Lung (tissue), 12 donors: ENCODE data around the gene OR7D2. TPM values are rescaled to one million over a fixed set of nuclear protein-coding genes. Genes with fewer than 3 reads are reported as not detected.

Experiments used
- ATAC-seq: fragments of 200-7000 bp; cut with Tn5 transposase; one replicate; pipeline ENCODE4 v1.9.1; 2020; ENCODE audit warnings: moderate number of reproducible peaks; ENCODE audit not compliant: insufficient read depth, low FRiP score
- DNase-seq, 3 donors: peaks; one replicate each; pipeline ENCODE4 v3.0.0-alpha.2; 2013 to 2017
- H3K27ac ChIP-seq, 2 donors: one replicate each; pipeline ENCODE4 v1.5.1; 2013; ENCODE audit warnings: mild to moderate bottlenecking in 2 of 2, moderate library complexity in 2 of 2, control low read depth in 1 of 2, inconsistent platforms in 1 of 2, low read depth in 1 of 2, low read length in 1 of 2
- H3K27me3 ChIP-seq, 3 donors: one replicate each; pipeline ENCODE4 v1.5.1; 2013; ENCODE audit warnings: low read length in 2 of 3; ENCODE audit not compliant: control insufficient read depth in 3 of 3, insufficient read depth in 3 of 3
- H3K36me3 ChIP-seq, 4 donors: one replicate each; pipeline ENCODE4 v1.5.1; 2013; ENCODE audit warnings: low read length in 4 of 4, mild to moderate bottlenecking in 1 of 4, moderate library complexity in 1 of 4; ENCODE audit not compliant: control insufficient read depth in 4 of 4, insufficient read depth in 4 of 4
- H3K4me1 ChIP-seq, 5 donors: one replicate each; pipeline ENCODE4 v1.5.1; 2013; ENCODE audit warnings: low read length in 5 of 5, mild to moderate bottlenecking in 2 of 5, moderate library complexity in 1 of 5; ENCODE audit not compliant: control insufficient read depth in 5 of 5, insufficient read depth in 5 of 5
- H3K4me3 ChIP-seq: one replicate; pipeline ENCODE4 v1.5.1; 2013; ENCODE audit warnings: mild to moderate bottlenecking, control low read depth, moderate library complexity
- H3K9ac ChIP-seq, 2 donors: one replicate each; pipeline ENCODE4 v1.5.1; 2013; ENCODE audit warnings: low read length in 2 of 2, control low read depth in 1 of 2; ENCODE audit not compliant: insufficient read depth in 1 of 2
- H3K9me3 ChIP-seq, 4 donors: one replicate each; pipeline ENCODE4 v1.5.1; 2013; ENCODE audit warnings: low read length in 3 of 4, mild to moderate bottlenecking in 1 of 4, moderate library complexity in 1 of 4; ENCODE audit not compliant: control insufficient read depth in 4 of 4, insufficient read depth in 3 of 4
- WGBS, 2 donors: extraction: QIAGEN DNeasy Blood & Tissue Kit; methylation state at CpG; one replicate each; pipeline ENCODE4 v1.1.7; 2013; 5-methylcytosine and 5-hydroxymethylcytosine counted together
- polyA plus RNA-seq, 2 donors: library from polyadenylated mRNA; stranded (reverse); fragments of 200-250 nt; gene quantifications; one replicate each; pipeline ENCODE4 v1.2.1, GENCODE V29; 2013
- total RNA-seq, 2 donors: library from RNA; depleted of rRNA in 1 of 2; stranded (reverse); fragments of >200 nt in 1 of 2; gene quantifications; one replicate each; pipeline ENCODE4 v1.2.1, GENCODE V29; 2014 to 2021
- TF ChIP-seq, protein P1 (sequence below): IDR thresholded peaks from 2 replicates; pipeline ENCODE4 v1.5.1; 2012; ENCODE audit warnings: mild to moderate bottlenecking; ENCODE audit errors: control extremely low read depth, extremely low read depth
- donor health status: control.
- donor health status: control.
- donor health status: Bipolar disorder and iron deficiency.
- donor health status: healthy.
- donor health status: DM: yes; HTN: yes; CAD: no.

The OR7D2 gene
- total and polyA plus RNA-seq, 4 donors: 0.01 TPM; not detected in 3

DNA sequence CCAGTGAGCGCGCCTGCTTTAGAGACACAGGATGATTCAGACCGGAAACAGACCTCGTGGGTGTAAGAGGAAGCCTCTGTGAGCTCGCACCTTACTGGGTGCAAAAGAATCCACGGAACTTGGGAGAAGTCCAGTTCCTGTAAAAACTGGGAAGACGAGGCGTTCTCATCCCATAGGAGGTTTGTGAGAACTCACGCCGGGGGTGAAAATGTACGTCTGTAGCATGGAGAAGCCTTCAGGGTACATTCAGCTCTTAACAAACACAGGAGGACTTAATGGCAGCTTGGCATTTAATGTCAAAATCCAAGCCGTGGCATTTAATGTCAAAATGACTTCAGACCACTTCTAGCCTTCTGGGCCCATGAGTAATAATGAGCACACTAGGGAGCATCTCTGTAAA, 17.4 kb upstream of the OR7D2 start:
- Histone ChIP-seq H3K9me3 (peaks cover 0 to 53% (median 21%) of the 10 kb centered on the region in 4 donors), H3K4me3 (no peak overlapping the region), H3K27me3 (no peaks in the 10 kb centered on the region), H3K9ac (no peak overlapping the region), H3K4me1 (no peaks in the 10 kb centered on the region), H3K36me3 (peaks cover 54 to 74% (median 65%) of the 10 kb centered on the region in 4 donors), H3K27ac (no peak overlapping the region)
- 98% methylated on average over 12 of the region's 12 CpGs for WGBS, 2 donors
- TF ChIP-seq, protein P1, sequence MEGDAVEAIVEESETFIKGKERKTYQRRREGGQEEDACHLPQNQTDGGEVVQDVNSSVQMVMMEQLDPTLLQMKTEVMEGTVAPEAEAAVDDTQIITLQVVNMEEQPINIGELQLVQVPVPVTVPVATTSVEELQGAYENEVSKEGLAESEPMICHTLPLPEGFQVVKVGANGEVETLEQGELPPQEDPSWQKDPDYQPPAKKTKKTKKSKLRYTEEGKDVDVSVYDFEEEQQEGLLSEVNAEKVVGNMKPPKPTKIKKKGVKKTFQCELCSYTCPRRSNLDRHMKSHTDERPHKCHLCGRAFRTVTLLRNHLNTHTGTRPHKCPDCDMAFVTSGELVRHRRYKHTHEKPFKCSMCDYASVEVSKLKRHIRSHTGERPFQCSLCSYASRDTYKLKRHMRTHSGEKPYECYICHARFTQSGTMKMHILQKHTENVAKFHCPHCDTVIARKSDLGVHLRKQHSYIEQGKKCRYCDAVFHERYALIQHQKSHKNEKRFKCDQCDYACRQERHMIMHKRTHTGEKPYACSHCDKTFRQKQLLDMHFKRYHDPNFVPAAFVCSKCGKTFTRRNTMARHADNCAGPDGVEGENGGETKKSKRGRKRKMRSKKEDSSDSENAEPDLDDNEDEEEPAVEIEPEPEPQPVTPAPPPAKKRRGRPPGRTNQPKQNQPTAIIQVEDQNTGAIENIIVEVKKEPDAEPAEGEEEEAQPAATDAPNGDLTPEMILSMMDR: no peak
- ATAC-seq (no peak), DNase-seq (no peak)

GRCh38 chr19:9165261-9165660, 13.5 kb upstream of the OR7D2 start:
- Histone ChIP-seq H3K4me3 (no peak overlapping the region), H3K36me3 (peaks cover 25 to 39% (median 32%) of the 10 kb centered on the region in 4 donors), H3K9ac (no peak overlapping the region), H3K27ac (no peak overlapping the region), H3K9me3 (peaks cover 0 to 26% (median 15%) of the 10 kb centered on the region in 4 donors), H3K27me3 (no peaks in the 10 kb centered on the region), H3K4me1 (no peaks in the 10 kb centered on the region)
- ATAC-seq (no peak), DNase-seq (no peak)
- WGBS, 2 donors: 77 to 89% methylated on average over 3 of the region's 3 CpGs
- TF ChIP-seq, protein P1: no peak

DNA sequence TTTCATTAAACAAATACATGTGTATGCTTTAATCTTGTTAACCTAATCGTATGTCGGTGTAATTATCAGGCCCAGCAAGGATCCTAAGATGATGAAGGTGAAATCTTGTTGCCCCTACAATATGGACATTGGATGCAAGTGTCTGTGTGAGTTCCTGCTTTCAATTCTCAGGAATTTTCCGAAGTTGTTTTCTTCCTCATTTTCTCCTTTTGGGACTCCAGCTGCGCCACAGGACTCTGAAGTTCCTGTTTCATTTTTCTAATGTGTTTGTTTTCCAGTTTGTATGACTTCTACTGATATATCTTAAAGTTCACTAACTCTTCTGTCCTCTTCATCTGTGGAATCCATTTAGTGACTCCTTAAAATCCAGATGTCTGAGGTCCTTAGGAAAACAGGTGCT, 11.9 kb upstream of the OR7D2 start:
- no peak for ATAC-seq
- H3K36me3 ChIP-seq: peaks cover 11 to 23% (median 16%) of the 10 kb centered on the region in 4 donors
- no peaks in the 10 kb centered on the region for H3K4me1 ChIP-seq
- no peaks in the 10 kb centered on the region for H3K27me3 ChIP-seq
- peaks cover 0 to 10% (median under 1%) of the 10 kb centered on the region in 4 donors for H3K9me3 ChIP-seq
- no peak for DNase-seq
- H3K9ac ChIP-seq: no peak overlapping the region
- WGBS, 2 donors: 62 to 90% methylated on average over 4 of the region's 4 CpGs
- no peak overlapping the region for H3K27ac ChIP-seq
- H3K4me3 ChIP-seq: no peak overlapping the region
- TF ChIP-seq, protein P1: no peak

GRCh38 chr19:9171393-9171991, 7.3 kb upstream of the OR7D2 start:
- Histone ChIP-seq H3K4me3 (no peak overlapping the region), H3K4me1 (no peaks in the 10 kb centered on the region), H3K27me3 (no peaks in the 10 kb centered on the region), H3K36me3 (no peaks in the 10 kb centered on the region), H3K27ac (no peak overlapping the region), H3K9me3 (no peaks in the 10 kb centered on the region), H3K9ac (no peak overlapping the region)
- ATAC-seq (no peak), DNase-seq (no peak)
- TF ChIP-seq, protein P1: no peak
- WGBS, 2 donors: 78 to 91% methylated on average over 6 of the region's 6 CpGs
